HEK293T (cell line): ENCODE data around the gene RBFOX2.

ENCODE experiments used
- ARNT ChIP-seq: fragments of 450-650 bp; IDR thresholded peaks from 2 replicates; pipeline ENCODE4 v1.6.1; 2017; ENCODE audit warnings: mild to moderate bottlenecking
- CTBP1 ChIP-seq: fragments of 450-650 bp; IDR thresholded peaks from 2 replicates; pipeline ENCODE4 v1.6.1; 2016; ENCODE audit warnings: borderline replicate concordance
- ELF4 ChIP-seq: fragments of 450-650 bp; IDR thresholded peaks from 2 replicates; pipeline ENCODE4 v1.6.1; 2017; ENCODE audit warnings: antibody characterized with exemption
- FOXA1 ChIP-seq: fragments of 450-650 bp; IDR thresholded peaks from 2 replicates; pipeline ENCODE4 v1.6.1; 2016; ENCODE audit warnings: mild to moderate bottlenecking
- FOXK2 ChIP-seq: fragments of 450-650 bp; IDR thresholded peaks from 2 replicates; pipeline ENCODE4 v1.6.1; 2016; ENCODE audit warnings: mild to moderate bottlenecking
- L3MBTL2 ChIP-seq: fragments of 450-650 bp; conservative IDR thresholded peaks from 2 replicates; pipeline ENCODE4 v1.6.1; 2016; ENCODE audit warnings: mild to moderate bottlenecking
- NFRKB ChIP-seq: fragments of 450-650 bp; IDR thresholded peaks from 2 replicates; pipeline ENCODE4 v1.6.1; 2016; ENCODE audit warnings: mild to moderate bottlenecking, moderate library complexity
- SP1 ChIP-seq: fragments of 450-650 bp; IDR thresholded peaks from 2 replicates; pipeline ENCODE4 v1.6.1; 2017
- SUZ12 ChIP-seq: fragments of 450-650 bp; IDR thresholded peaks from 2 replicates; pipeline ENCODE4 v1.6.1; 2016; ENCODE audit warnings: mild to moderate bottlenecking

DNA sequence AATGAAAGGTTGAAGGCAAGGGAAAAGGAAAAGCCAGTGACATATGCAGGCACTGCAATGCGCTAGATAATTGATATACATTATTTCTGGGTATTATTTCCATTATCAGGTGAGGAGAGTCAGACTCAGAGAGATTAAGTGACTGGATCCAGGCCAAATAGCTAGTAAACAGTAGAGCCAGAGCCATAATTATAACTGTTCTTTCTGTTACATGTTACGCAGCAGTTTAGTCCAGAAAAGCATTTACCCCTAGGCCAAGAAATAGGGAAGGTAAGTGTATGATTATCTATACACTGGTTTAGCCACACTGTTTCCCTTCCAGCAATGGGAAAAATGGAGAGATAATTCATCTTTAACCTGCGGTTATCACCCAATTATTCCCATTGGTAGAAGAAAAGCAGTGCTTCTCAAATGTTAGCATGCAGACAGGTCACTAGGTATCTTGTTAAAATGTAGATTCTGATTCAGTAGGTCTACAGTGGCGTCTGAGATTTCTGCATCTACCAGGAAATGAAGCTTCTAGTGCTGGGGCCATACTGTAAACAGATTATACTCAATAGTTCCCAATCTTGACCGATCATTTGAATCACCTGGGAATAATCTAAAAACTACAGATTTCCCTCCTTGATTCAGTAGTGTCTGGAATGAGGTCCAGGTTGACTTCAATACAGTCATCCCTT, 69.4 kb downstream of the RBFOX2 start:
- TF ChIP-seq SUZ12 (no peak), ARNT (no peak), L3MBTL2 (no peak), FOXA1 (no peak), FOXK2 (no peak), SP1 (no peak), NFRKB (no peak), CTBP1 (no peak), ELF4 (no peak)
